RKO (cell line): ENCODE results near the gene DLGAP1.
A peak's percentile ranks its signal among the peaks of the same experiment; 100 is the strongest.

ENCODE experiments used
- DNase-seq: peaks from one replicate; pipeline ENCODE4 v3.0.0-alpha.2; 2016; ENCODE audit warnings: low spot score

The DLGAP1 gene

DNA sequence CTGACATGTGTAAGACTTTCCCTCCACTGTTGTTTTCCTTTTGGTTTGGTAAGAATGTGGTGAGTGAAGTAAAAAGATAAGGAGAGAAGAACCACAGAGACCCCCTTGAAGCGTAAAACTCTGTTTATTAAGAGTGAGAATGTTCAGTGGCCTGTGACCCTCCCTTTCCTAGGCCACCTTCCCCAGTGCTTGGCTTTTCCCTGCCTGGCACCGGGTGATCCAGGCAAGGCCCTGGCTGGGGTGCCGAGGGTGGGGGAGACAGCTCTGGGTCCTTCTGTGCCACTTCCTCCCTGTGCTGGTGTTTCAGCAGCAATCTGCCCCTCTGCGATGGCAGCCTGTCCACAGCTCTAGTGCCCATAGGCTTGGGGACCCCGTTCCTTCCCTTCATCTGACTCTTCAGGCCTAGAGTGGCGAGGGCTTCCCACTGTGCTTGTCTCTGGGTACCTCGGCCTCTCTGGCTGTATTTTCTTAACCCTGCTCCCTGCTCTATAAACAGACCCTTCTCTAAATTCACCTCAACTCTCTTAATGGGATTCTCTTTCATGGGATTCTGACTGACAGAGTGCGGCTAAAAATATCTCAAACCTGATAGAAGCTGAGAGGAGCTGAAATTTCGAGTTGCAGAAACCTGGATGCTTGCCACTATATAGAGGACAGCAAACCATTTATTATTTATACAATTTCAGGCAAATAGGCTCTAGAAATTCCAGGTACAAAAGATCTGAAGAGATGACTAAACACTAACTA lies 461.0 kb downstream of the DLGAP1 start:
- DNase-seq = no peak

DNA sequence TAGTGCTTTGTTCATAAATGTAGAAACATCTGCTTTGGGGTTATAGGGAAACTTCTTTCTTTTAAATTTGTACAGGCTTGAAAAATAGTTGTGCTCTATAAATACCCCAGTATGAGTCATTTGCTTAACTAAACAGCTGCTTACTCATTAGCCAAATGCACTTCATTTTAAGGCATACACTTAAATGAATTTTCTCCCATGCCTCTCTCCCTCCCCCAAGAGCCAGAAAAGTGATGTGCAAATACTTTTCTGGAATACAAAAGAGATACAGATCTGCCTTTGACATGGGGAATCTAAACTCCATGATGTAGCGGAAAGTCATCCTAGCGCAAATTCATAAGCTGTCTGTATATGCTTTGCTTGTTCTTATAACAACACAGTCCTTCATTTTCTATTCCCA lies 469.4 kb downstream of the DLGAP1 start:
- no peak for DNase-seq

DNA sequence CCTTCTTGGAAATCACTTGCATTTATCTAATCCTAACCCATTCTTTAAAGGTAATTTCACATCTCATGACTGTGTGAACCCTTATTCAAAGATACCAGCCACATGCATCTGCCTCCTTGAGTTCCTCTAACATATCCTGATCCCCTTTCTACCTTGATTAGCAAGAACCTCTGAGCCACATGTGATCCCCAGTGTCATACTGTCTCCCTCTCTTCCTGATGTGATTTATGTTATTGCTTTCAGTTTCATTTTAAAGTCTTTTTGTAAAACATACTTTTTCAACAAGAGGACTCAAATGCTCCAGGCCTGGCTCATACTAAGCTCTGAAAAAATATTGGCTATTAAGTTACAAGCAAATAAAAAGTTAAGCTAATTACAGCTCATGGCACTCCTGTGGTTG lies 470.1 kb downstream of the DLGAP1 start:
- no peak for DNase-seq

DNA sequence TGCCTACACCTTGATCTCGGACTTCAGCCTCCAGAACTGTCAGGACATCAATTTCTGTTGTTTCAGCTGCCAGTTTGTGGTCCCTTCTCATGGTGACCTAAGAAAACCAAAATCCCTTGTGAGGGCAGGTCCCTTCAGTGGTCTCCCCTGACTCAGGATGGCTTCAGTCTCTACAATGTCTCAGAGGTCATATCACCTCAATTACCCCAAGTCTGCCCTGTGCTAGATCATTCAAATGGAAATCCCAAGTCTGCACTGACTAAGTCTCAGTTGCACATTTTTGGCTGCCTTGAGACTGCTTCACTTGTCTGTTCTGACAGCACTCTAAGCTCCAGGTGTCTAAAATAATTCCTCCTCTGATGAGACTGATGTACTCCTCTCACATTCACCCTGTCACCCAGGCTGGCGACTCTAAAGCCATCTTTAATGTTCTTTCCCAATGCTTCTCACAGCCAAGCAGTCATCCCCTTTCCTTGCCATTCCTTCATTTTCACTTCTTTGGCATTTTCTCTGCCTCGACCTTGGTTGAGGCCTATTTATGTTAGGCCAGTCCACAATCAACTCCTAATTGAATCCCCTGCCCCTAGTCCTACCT lies 470.8 kb downstream of the DLGAP1 start:
- no peak for DNase-seq

DNA sequence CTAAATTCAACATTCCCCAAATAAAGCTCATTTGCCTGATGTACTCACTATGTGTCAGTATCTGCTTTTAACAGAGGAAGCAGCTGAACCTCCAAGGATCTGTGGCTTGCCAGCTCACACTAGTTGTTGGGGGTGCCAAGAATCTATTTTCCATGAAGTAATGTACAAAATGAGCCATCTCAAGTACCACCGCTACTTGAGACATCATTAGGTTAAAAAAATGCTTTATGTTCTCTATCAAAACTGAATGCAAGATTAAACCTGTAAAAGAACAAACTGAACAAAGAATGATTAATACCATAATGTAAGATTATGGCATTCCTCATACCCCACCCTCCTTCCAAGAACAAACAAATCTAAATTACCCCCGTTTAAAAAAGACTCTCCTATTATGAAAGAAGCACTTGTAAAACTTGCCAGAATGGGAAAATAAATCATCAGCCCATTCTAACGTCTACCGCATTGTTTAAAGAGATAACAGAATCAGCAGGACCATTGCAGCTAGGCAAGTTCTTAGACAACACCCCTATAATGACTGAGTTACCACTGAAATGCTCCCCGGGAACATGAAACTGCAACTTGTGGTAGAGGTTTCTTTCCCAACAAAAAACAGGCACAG lies 471.6 kb downstream of the DLGAP1 start:
- DNase-seq = peak; percentile 31

DNA sequence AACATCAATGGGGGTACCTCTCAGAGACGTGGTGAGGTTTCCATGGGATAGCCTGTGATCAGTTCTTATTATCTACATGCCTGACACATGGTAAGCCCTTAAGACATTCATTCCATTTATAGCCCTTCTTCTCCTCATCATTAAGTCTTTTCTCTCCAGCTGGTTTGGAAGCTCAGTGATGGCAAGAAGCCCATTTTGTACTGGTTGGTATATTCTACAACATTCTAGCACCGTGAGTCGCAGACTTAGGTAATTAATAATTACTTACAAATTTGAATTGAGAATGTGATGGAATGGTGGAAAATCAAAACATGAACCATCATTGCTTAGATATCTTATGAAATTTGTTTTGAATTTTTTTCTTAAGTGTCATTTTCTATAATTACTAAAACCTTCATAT lies 472.6 kb downstream of the DLGAP1 start:
- DNase-seq = no peak

DNA sequence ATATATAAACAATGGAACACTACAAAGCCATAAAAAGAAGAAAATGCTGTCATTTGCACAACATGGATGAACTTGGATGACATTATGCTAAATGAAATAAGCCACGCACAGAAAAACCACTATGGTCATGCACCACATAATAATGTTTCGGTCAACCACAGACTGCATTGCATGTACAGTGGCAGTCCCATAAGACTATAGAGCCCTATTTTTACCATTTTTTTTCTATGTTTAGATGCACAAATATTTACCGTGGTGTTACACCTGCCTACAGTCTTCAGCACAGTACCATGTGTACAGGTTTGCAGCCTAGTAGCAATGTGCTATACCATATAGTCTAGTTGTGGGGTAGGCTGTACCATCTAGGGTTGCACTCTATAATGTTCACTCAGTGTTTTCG lies 476.1 kb downstream of the DLGAP1 start:
- no peak for DNase-seq

DNA sequence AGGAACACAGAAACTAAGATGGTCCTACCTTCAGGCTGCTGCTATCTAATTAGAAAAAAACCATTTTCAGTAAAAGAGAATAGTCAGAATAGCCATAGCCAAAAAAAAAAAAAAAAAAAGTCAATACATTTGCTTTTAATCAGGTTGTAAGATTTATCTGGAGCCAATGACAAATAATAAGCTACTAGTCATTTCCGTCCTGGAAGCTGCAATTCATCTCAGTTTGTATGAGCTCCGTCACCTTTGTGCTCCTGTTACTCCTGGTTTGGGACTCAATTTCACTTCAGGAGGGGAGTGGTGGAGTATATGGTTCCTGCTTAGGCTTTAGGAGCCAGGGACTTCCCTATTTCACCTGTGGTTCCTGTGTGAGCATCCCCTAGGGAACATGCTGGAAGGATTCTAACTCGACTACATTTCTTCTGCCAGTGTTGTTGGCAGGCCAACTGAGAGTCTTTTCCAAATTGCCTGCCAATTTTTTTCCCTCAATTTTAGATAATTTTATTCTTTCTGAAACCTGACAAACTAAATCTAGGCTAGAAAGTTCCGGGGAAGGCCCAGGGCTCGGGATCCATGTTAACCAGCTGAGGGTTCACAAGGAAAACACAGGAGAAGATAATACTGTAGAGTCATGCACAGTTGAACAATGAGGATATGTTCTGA lies 481.8 kb downstream of the DLGAP1 start:
- no peak for DNase-seq

DNA sequence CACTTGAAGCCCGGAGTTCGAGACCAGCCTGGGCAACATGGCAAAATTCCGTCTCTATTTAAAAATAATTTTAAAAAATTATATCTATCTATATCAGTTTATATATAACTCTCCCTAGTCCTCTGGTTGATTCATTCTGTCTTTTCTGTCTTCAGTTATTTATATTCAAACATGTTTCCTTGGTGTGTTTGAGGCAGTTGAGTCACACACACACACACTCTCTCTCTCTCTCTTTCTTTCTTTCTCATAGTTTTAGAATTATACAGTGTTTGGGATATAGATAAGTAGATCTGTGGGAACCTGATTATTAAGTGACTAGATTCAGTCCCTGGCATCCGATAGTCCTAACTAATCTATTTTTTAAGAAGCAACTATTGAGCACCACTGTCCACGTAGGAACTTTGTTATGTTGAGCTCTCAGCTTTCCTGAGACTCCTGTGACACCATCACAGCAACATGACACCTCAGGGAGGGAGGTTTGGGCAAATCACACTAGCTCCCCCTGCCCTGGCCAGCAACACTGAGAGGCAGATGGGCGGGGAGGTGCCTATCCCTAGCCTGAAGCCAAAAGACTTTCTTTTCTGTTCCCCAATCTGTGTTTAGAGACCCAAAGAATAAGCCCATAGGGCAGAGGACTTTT lies 482.7 kb downstream of the DLGAP1 start:
- no peak for DNase-seq

DNA sequence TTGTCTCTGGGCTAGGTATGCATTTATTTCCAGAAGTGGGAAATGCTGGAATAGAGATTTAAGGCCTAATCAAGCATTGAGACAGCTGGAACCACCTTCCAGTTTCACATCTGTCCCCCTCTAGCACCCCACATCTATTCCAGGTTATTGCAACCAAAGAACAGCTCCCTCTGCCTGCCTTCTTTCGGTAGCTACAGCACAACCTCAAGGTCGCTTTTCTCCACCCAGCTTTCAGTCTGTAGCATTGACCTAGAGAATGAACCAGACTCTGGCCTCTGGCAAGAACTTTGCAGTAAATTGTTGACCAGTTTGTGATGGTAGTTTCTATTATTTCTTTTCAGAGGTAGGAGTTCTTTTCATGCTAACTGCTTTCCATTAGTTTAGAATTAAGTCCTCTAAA lies 484.2 kb downstream of the DLGAP1 start:
- no peak for DNase-seq

DNA sequence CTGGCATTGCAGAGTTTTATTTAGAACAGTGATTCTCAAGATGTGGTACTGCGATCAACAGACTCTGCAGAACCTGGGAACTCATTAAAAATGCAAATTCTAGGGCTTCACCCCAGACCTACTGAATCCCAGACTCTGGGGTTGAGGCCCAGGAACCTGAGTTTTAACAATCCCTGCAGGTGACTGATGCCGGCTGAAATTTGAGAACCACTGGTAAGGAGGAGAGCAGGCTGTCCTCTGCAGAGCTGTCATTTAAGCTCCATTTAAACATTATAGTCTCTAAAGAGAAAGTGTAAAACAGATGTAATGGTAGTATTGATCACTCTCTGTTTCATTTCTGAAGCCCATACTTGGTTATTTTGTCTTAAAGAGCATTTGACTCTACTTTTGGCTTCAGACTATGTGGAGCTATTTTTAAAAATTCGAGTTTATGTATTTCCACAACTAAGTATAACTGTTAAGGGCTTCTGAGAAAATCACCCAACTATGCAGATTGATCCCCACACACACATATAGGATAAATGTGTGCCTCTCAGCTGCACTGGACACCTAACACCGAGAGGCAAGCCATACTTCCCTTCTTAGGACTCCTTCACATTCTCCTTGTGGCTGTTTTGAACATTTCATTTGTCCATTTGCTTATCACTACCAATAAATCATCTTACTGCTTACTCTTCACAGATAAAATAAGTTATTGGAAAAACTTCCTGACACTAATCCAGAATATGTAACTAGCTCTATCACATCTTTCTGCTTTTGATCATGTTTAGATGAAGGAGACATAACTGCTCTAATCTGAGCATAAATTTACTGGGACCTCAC lies 487.5 kb downstream of the DLGAP1 start:
- DNase-seq = no peak

DNA sequence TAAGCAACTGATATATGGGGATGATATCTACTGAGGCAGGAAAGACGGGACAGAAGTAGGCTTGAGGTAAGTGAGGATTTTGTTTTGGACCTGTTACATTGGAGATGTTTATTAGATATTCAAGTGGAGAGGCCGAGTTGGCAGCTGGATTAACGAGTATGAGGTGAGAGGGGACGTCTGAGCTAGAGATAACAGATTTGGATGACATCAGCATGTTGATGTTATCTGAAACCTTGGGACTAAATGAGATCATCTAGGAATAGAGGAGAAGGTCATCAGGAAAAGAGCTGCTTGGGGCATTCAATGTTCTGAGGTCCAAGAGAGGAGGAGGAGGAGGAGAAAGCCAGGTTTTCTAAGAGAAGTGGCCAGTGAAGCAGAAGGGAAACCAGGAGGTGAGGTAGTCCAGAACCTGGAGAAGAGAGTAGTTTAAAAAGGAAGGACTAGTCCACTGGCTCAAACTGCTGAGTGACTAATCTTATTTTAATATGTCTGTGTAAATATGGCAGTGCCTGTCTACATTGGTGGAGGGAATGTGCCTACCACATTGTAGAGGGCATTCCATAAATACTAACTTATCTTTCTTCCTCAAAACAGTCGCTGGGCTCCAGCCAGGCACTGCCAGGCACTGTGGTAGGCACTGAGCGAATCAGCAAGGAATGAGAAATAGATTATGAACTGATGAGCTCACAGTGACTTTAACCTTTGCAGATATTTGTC lies 488.3 kb downstream of the DLGAP1 start:
- peak; percentile 1 for DNase-seq

DNA sequence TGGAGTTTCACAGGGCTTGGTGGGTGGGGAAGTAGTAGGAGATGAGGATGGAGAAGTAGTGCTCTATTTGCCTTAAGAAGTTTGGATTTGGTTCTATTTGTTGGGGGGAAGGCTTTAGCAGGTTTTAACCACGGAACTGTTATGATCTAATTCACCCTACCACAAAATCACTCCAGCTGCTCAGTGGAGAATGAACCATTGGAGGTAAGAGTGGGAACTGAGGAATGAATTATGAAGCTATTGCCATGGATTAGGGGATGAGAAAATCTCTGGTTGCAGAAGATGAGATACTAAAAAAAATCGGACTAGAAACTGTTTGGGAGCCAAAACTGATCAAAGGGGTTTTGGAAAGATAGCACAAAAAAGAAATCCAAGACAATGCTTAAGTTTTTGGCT lies 488.9 kb downstream of the DLGAP1 start:
- no peak for DNase-seq

DNA sequence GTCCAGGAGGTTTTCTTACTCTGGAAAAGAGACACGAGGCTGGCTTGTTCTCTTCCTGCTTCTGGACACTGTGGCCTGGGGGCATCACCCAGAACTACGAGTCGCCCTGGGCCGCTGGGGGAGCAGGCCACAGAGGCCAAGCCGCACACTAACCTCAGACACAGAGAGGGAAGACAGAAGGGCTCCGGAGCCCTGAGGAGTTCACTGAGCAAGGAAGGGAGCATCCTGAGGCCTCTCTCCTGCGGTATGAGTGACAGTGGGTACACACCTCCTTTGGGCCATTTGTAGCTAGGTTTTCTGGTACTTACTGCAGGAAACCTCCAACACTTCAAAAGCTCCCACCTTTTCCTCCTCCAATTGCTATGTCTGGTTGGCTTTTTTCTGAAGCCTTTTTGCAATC lies 494.1 kb downstream of the DLGAP1 start:
- DNase-seq = no peak

DNA sequence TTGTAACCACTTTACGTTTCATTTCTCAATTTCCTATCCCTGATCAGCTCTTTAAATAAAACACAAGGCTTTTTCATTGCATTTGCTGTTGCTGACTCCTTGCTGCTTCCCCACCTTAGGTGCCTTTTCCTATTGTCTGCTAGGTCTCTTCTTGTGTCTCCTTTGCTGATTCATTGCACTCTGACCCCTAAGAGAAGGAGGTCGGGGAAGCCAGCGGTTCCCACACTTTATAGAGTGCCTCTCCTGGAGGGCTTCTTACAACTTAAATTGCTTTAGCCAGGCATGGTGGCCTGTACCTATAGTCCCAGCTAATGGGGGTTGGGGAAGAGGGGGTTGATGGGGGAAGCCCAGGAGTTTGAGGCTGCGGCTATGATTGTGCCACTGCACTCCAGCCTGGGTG lies 495.0 kb downstream of the DLGAP1 start:
- no peak for DNase-seq

DNA sequence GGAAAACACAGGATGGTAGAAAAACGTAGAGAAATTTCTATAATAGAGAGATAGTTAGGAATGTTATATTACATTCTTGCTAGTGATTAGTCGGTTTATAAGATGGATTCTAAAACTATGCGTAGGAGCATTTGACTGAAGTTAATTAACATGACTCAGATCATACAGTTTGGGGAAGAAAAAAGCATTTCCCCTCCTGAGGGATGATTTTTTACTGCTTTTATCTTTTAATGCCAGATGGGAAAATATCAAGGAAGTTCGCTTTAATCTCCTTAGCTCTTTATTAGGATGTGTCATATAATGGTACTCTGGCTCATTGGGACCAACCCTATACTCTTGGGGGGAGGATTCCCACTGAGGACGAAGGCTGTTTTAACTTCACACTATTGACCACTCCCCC lies 503.1 kb downstream of the DLGAP1 start:
- DNase-seq = no peak

DNA sequence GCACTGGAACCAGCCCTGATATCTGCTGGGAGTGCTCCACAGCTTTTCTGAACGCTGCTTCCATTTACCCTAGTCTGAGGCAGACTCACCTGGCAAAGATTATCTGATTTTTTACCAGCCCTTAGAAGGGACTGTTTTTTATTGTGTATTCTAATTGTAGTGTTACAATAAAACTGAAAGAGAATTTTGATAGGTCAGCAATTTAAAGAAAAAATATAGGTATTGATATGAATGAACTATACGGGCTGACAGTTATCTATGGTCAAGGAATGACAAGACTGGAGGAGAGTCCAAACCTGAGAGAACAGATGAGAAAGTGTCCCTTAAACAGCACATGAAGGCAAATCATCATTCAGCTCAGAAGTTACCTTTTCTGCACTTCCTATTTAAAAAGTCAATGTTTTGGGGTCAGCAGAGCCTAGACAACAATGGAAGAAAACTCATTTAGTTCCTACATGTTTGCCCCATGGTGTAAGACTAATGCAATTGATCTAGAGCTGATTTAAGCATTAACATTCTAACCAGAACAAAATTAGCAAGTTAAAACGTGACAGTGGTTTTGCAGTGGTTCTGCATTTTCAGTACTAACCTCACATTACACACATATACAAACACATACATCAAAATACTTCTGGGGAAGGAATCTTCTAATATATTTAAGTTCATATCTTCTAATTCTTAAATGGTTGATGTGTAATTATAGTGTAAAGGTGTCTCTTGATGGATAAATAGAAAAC lies 504.3 kb downstream of the DLGAP1 start:
- no peak for DNase-seq

DNA sequence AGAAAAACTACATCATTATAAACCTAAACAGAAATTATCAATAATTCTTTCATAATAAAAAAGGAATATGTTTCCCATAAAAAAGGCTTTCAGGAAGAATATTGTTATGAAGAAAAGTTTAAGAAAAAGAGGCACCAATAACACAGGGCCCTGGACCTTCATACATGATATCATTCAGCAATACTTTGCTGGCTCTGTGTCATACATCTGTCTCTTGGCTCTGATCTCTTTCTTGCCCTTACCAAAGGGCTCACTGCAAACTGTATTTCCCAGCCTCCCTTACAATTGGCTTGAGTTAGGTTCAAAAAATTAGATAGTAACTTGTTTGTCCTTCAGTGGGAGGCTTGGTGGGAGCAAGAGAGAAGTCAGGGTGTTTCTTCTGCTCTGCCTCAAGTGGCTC lies 506.1 kb downstream of the DLGAP1 start:
- no peak for DNase-seq

DNA sequence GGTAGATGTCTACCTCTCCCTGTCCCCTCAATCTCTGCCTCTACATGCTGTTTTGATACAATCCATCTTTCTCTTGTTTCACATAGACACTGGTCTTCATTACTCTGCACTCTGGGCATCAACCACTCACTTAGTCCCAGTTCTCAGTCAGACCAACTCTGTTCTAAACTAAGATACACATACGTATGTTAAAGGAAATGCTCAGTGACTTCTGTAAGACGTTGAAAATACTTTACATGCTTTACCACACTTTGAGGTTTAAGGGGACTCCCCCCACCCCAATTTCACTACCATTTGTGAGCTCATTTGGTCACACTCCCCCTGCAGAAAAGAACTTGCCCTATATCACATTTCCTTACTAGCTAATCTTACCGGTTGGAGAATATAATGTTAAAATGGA lies 507.7 kb downstream of the DLGAP1 start:
- no peak for DNase-seq

DNA sequence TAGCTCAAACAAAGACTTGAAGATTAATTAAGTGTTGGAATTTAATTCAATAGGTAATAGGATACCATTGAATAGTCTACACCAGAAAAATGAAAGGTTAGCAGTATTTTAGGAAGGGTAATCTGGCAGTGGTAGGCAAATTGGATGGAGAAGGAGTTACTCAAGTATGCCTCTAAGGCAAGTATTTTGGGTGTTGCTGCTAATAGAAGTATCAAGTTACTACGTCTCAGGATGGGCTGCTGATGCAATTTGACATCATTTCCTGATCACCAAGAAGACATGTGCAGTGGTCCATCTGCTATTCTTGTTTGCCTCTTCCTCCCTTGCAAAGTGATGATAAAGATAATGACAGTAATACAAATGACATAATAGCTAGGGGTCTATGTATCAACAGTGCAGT lies 519.8 kb downstream of the DLGAP1 start:
- DNase-seq = peak; percentile 0
